Epidermal melanocyte (primary cell): ENCODE results near the gene FREM2.

Source experiments
- DNase-seq: peaks from one replicate; pipeline ENCODE4 v3.0.0; 2011; ENCODE audit warnings: low spot score; ENCODE audit not compliant: insufficient read length

Gene FREM2

GRCh38 chr13:38755793-38756192 lies 68.9 kb downstream of the FREM2 start:
- DNase-seq, result no peak

GRCh38 chr13:38758277-38758676 lies 71.4 kb downstream of the FREM2 start:
- DNase-seq, result no peak

- no peak for DNase-seq
Observed at GRCh38 chr13:38759390-38759789, 72.5 kb downstream of the FREM2 start.

GRCh38 chr13:38763446-38764381 lies 76.8 kb downstream of the FREM2 start:
- peak; percentile 31 for DNase-seq

- DNase-seq, result no peak
Observed at GRCh38 chr13:38766799-38767198, 79.9 kb downstream of the FREM2 start.

- peak; percentile 45 for DNase-seq
Observed at GRCh38 chr13:38767506-38768265, 80.8 kb downstream of the FREM2 start.

- no peak for DNase-seq
Observed at GRCh38 chr13:38769526-38769925, 82.6 kb downstream of the FREM2 start.

- no peak for DNase-seq
Observed at GRCh38 chr13:38775085-38775484, 88.2 kb downstream of the FREM2 start.

- no peak for DNase-seq
Observed at GRCh38 chr13:38777347-38778119, 90.7 kb downstream of the FREM2 start.

- no peak for DNase-seq
Observed at GRCh38 chr13:38781539-38781938, 94.7 kb downstream of the FREM2 start.

- DNase-seq, result no peak
Observed at GRCh38 chr13:38784036-38784880, 97.4 kb downstream of the FREM2 start.

GRCh38 chr13:38785042-38785441 lies 98.2 kb downstream of the FREM2 start:
- no peak for DNase-seq

- no peak for DNase-seq
Observed at GRCh38 chr13:38785490-38785889, 98.6 kb downstream of the FREM2 start.

GRCh38 chr13:38787550-38787949 lies 100.7 kb downstream of the FREM2 start:
- DNase-seq, result no peak

- DNase-seq, result no peak
Observed at GRCh38 chr13:38796890-38797289, 110.0 kb downstream of the FREM2 start.

- DNase-seq, result no peak
Observed at GRCh38 chr13:38803531-38803930, 116.7 kb downstream of the FREM2 start.

GRCh38 chr13:38804061-38804460 lies 117.2 kb downstream of the FREM2 start:
- DNase-seq, result no peak

GRCh38 chr13:38804536-38804935 lies 117.7 kb downstream of the FREM2 start:
- DNase-seq, result no peak

- no peak for DNase-seq
Observed at GRCh38 chr13:38814331-38814730, 127.5 kb downstream of the FREM2 start.

GRCh38 chr13:38819053-38819452 lies 132.2 kb downstream of the FREM2 start:
- DNase-seq, result no peak

GRCh38 chr13:38819596-38819995 lies 132.7 kb downstream of the FREM2 start:
- no peak for DNase-seq
